HG03354 (cell line): ENCODE data around the gene ARHGEF1.
A peak's percentile ranks its signal among the peaks of the same experiment; 100 is the strongest.
"Not testable (repeated sequence)": the region's sequence is repeated elsewhere in the genome, so short reads cannot be mapped to it uniquely, and the experiment has no call there.

Experiments used
- ATAC-seq: cut with Tn5 transposase; IDR thresholded peaks from one replicate; pipeline ENCODE4 v1.9.1; 2021; ENCODE audit warnings: mild to moderate bottlenecking; ENCODE audit not compliant: unreplicated experiment, poor library complexity, severe bottlenecking

Gene ARHGEF1

DNA sequence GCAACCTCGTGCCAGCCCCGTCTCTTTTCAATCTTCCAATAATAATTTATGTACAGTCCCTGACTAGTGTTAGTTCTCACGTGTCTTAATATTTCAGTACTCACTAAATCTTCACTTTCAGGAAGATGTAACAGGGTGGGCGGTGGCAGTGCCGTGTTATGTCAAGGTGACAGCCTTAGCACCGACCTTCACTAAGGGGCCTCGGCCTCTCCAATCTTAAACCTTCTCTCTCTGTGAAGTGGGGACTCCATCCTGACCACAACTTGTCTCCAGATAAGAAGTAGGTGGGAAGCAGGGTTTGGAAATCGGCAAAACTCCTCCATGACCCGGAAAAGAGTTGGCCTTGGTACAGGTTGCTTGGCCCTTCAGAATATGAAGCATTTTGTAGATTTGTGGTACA lies 21.1 kb upstream of the ARHGEF1 start:
- ATAC-seq: no peak

GRCh38 chr19:41862445-41862986 lies 20.5 kb upstream of the ARHGEF1 start:
- no peak for ATAC-seq

DNA sequence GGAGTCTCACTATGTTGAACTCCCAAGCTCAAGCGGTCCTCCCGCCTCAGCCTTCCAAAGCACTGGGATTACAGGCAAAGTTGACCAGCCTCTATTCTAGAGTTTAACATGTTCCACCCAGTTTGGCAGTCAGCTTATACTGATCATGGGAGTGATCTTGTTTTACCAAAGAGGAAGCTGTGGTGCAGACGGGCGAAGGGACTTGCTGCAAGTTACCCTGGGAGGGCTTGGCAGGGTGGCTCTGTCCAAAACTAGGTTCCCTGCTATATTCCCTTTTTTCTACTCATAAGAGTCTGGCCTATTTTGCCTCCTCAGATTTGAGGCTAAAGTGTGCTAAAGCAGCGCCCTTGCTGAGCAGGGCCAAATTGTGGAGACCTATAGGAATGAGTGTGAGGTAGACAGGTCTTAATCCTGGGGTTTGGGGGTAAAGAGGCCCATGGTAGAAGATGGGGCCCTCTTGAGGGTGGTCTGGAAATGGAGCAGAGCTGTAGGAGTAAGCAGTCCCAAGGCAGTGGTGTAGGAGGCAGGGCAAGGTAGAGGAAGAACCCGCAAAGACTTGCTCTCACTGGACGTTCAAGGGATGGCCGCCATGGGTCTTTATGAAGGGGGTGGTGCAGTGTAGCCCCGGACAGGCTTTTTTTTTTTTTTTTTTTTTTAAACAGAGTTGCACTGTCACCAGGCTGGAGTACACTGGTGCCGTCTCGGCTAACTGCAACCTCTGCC lies 19.6 kb upstream of the ARHGEF1 start:
- no peak for ATAC-seq

DNA sequence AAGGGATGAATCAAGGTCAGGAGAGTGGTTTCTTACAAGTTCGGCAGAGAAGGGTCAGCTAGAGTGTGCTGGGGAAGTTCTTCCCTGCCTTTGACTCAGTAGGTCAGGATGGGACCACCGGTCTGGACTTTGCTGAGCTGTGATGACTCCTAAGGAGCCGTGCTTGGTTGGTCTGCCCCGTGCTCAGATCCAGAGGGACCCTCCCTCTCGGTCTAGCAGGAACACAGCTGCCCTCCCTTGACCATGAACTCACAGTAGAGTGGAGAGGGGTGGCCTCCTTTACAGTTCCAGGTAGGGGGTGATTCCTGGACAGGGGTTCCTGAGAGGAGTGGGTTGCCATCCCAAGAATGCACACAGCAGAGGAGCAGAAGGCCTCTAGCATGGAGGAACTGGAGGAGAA lies 18.6 kb upstream of the ARHGEF1 start:
- no peak for ATAC-seq

GRCh38 chr19:41866284-41866683 lies 16.7 kb upstream of the ARHGEF1 start:
- ATAC-seq: no peak

GRCh38 chr19:41868120-41868988 lies 14.6 kb upstream of the ARHGEF1 start:
- no peak for ATAC-seq

DNA sequence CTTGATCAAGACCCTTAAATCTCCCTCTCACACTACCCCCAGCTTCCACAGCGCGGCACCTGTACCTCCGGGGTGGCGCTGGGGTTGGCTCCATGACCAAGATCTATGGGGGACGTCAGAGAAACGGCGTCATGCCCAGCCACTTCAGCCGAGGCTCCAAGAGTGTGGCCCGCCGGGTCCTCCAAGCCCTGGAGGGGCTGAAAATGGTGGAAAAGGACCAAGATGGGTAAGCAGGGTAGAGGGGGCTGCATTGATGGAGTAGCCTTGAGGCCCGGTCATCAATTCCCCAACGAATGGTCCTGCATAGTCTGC lies 14.0 kb upstream of the ARHGEF1 start:
- no peak for ATAC-seq

DNA sequence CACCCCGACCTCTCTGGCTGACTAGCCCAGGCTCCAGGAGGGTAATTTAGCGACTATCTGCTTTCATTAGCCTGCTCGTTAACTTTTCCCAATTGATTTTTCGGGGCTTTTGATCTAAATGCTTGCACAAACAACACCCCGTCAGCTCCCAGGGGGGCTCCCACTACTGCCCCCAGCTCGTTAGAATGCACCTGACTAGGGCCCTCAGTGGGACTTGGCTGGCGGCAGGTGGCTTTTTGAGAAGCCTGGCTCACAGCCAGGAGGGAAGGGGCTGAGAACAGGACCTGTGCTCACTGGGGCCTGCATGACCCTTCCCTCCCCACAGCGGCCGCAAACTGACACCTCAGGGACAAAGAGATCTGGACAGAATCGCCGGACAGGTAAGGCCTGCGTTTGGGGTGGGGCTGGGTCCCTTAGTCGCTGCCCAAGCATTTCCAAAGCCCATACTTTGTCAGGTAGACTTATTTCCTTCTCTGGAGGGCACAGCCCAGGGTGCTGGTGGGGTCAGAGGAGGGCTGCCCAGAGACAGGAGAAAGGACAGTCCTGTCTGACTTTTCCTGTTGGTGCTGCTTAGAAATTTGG lies 13.5 kb upstream of the ARHGEF1 start:
- ATAC-seq: no peak

DNA sequence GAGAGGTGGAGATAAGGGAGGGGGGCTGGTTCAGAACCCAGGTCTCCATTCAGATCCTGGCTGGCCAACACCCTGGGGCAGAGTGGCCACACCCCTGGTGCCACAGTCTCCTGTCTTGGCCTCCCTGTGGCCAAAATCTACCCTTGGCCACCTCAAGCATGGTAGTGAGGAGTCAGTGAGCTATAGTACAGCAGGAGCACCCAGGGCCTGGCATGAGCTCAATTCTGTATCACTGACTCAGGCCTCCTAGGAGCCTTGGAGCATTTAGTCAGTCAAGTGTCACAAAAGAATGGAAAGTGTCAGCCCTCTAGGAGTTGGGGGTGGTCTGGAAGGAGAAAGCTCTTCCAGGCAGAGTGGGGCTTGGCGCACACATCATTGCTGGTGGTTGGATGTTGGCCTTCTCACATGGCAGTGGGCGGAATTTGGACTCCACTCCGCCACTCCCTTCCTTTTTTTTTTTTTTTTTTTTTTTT lies 12.5 kb upstream of the ARHGEF1 start:
- no peak for ATAC-seq

- peak; percentile 53 for ATAC-seq
Observed at GRCh38 chr19:41871573-41872383, 11.2 kb upstream of the ARHGEF1 start.

DNA sequence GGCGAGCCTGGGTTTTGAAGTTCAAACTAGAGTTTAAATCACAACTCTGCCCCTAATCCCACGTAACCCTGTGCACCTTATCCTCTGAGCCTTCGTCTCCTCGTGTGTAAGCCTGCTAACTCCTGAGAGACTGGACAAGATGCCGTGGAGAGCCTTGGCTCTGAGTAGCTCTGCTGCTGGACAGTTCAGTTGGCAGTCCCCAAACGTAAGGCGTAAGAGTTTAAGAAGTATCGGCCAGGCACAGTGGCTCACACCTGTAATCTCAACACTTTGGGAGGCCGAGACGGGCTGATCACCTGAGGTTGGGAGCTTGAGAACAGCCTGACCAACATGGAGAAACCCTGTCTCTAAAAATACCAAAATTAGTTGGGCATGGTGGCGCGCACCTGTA lies 10.6 kb upstream of the ARHGEF1 start:
- ATAC-seq: no peak

GRCh38 chr19:41872775-41873647 lies 10.0 kb upstream of the ARHGEF1 start:
- no peak for ATAC-seq

DNA sequence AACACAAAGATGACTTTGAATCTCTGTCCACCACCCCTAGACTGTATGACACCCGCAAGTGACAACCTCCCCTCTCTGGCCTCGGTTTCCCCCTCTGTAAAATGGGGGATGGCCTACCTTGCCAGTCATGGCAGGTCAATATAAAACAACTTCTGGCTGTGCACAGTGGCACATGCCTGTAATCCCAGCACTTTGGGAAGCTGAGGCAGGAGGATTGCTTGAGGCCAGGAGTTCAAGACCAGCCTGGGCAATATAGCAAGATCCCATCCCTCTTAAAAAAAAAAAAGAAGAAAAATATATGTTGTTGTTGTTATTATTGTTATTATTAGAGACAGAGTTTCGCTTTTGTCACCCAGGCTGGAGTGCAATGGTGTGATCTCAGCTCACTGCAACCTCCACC lies 7.0 kb upstream of the ARHGEF1 start:
- not testable (repeated sequence) for ATAC-seq

- peak; percentile 77 for ATAC-seq
Observed at GRCh38 chr19:41876847-41877832, 5.8 kb upstream of the ARHGEF1 start, which contains the start of gene CD79A. Gene CD79A (plus strand): TSS chr19:41877279. CDS start chr19:41877305, 26 bp downstream.

- peak; percentile 1 for ATAC-seq
Observed at GRCh38 chr19:41877916-41878905, 4.8 kb upstream of the ARHGEF1 start.

- no peak for ATAC-seq
Observed at GRCh38 chr19:41879080-41879479, 3.9 kb upstream of the ARHGEF1 start.
